OCI-LY7 (cell line): ENCODE results near the gene MAP3K14. TPM values are rescaled to one million over a fixed set of nuclear protein-coding genes. Genes with fewer than 3 reads are reported as not detected.

Experiments
- BruUV-seq: library from RNA; stranded (reverse); fragments of 400-500 nt; replicated peaks from 2 replicates; lab custom pipeline; 2021; lab: Mats Ljungman, UMichigan
- CTCF ChIA-PET: fragments of 300-600 bp; sonication (Branson Sonifier 250); formaldehyde crosslinking; loops from one replicate; lab custom pipeline; 2022; ENCODE audit warnings: antibody characterized with exemption; ENCODE audit not compliant: unreplicated experiment; lab: Charles Lee
- POLR2A ChIA-PET: fragments of 300-600 bp; sonication (Branson Sonifier 250); formaldehyde crosslinking; loops from one replicate; lab custom pipeline; 2022; ENCODE audit warnings: antibody characterized with exemption; lab: Charles Lee
- DNase-seq: peaks from one replicate; pipeline ENCODE4 v3.0.0-alpha.2; 2015; ENCODE audit warnings: low spot score
- H2AFZ ChIP-seq: fragments of 200-600 bp; sonication (generic), shearing (Covaris generic); 2 replicates; pipeline ENCODE4 v1.6.1; 2014; ENCODE audit warnings: mild to moderate bottlenecking, antibody characterized with exemption, low read length, moderate library complexity
- H3K27ac ChIP-seq: fragments of 200-600 bp; sonication (generic); 2 replicates; pipeline ENCODE4 v1.5.1; 2014; ENCODE audit warnings: mixed run types, low read depth, mild to moderate bottlenecking, moderate library complexity, low read length, inconsistent platforms; ENCODE audit not compliant: poor library complexity, severe bottlenecking
- H3K36me3 ChIP-seq: fragments of 200-600 bp; sonication (generic); 2 replicates; pipeline ENCODE4 v1.6.1; 2014; ENCODE audit warnings: mild to moderate bottlenecking, antibody characterized with exemption, low read length, moderate library complexity, mixed read lengths; ENCODE audit not compliant: insufficient read depth
- H3K4me1 ChIP-seq: fragments of 200-600 bp; sonication (generic); 2 replicates; pipeline ENCODE4 v1.5.1; 2014; ENCODE audit warnings: mild to moderate bottlenecking, low read length; ENCODE audit not compliant: insufficient read depth, poor library complexity, severe bottlenecking
- H3K4me2 ChIP-seq: fragments of 200-600 bp; sonication (generic); 2 replicates; pipeline ENCODE4 v1.6.1; 2014; ENCODE audit warnings: mild to moderate bottlenecking, low read length
- H3K4me3 ChIP-seq: fragments of 200-600 bp; sonication (generic); 2 replicates; pipeline ENCODE4 v1.5.1; 2014; ENCODE audit warnings: mild to moderate bottlenecking, low read depth, low read length; ENCODE audit not compliant: poor library complexity, severe bottlenecking
- H3K79me2 ChIP-seq: fragments of 200-600 bp; sonication (generic); 2 replicates; pipeline ENCODE4 v1.6.1; 2016; ENCODE audit warnings: low read depth, mild to moderate bottlenecking, low read length, moderate library complexity, mixed read lengths; ENCODE audit not compliant: insufficient read depth
- H3K9me2 ChIP-seq: fragments of 200-600 bp; sonication (generic); 2 replicates; pipeline ENCODE4 v1.6.1; 2016; ENCODE audit warnings: mild to moderate bottlenecking, low read length, mixed read lengths; ENCODE audit not compliant: insufficient read depth
- H3K9me3 ChIP-seq: fragments of 200-600 bp; sonication (generic); 2 replicates; pipeline ENCODE4 v1.6.1; 2014; ENCODE audit warnings: mild to moderate bottlenecking, mixed run types, low read length, mixed read lengths
- H4K20me1 ChIP-seq: fragments of 200-600 bp; sonication (generic); 2 replicates; pipeline ENCODE4 v1.6.1; 2014; ENCODE audit warnings: mild to moderate bottlenecking, antibody characterized with exemption, low read length, moderate library complexity, mixed read lengths; ENCODE audit not compliant: insufficient read depth
- CTCF ChIP-seq: fragments of 200-600 bp; sonication (generic); conservative IDR thresholded peaks from 2 replicates; pipeline ENCODE4 v1.5.1; 2014; ENCODE audit warnings: mild to moderate bottlenecking, antibody characterized with exemption, low read length, moderate library complexity, mixed read lengths
- EZH2phosphoT487 ChIP-seq: fragments of 200-600 bp; sonication (generic); IDR thresholded peaks from 2 replicates; pipeline ENCODE4 v1.6.1; 2018; ENCODE audit warnings: low read depth, borderline replicate concordance, mild to moderate bottlenecking, mixed run types, antibody characterized with exemption, low read length, moderate library complexity, mixed read lengths
- intact Hi-C: fragments of 100-400 bp; cut with micrococcal nuclease; formaldehyde crosslinking; loops from one replicate; pipeline ENCODE4 v1.10.0; 2022; ENCODE audit not compliant: unreplicated experiment
- total RNA-seq, 2 experiments: library from RNA; depleted of rRNA in 1 of 2; stranded (reverse); fragments of >200 nt in 1 of 2; shearing (Covaris generic) in 1 of 2; gene quantifications; 2 replicates each; pipeline ENCODE4 v1.2.3, GENCODE V29; 2014 to 2022

The MAP3K14 gene
- total RNA-seq, 2 experiments from 2014 or later: 12.3 to 21.2 TPM

GRCh38 chr17:45318561-45319230 is 1.9 kb upstream of the MAP3K14 start:
- no peak for DNase-seq
- ChIA-PET CTCF (no interaction called here), POLR2A (interaction anchor here (0.8 kb wide), 1 partner anchor 93 kb away, joined by 3 read pairs; no protein-coding TSS in a partner anchor)
- no peak overlapping the region for H3K27ac ChIP-seq
- no peaks in the 10 kb centered on the region for H3K9me2 ChIP-seq
- peaks cover 27% of the 10 kb centered on the region for H3K79me2 ChIP-seq
- no peaks in the 10 kb centered on the region for H3K36me3 ChIP-seq
- intact Hi-C loops: loop anchor here (5.0 kb wide), 1 partner anchor 91 kb away; no protein-coding TSS in a partner anchor
- H3K4me2 ChIP-seq: peak overlapping the region; percentile 84
- H3K4me3 ChIP-seq: no peak overlapping the region
- H2AFZ ChIP-seq: no peak overlapping the region; the same call in 1 of the 2 replicates
- peaks cover 22% of the 10 kb centered on the region for H3K4me1 ChIP-seq
- H3K9me3 ChIP-seq: no peaks in the 10 kb centered on the region
- peaks cover 5% of the 10 kb centered on the region; the same call in 1 of the 2 replicates for H4K20me1 ChIP-seq
- TF ChIP-seq EZH2phosphoT487 (no peak), CTCF (no peak)
- BruUV-seq: no TSS peak

- no peaks in the 10 kb centered on the region for H3K9me3 ChIP-seq
- peak overlapping the region; percentile 84 for H3K4me3 ChIP-seq
- H4K20me1 ChIP-seq: peaks cover 5% of the 10 kb centered on the region; the same call in 1 of the 2 replicates
- peak; percentile 100 for DNase-seq
- peaks cover 36% of the 10 kb centered on the region for H3K4me1 ChIP-seq
- no TSS peak for BruUV-seq
- no peak for TF ChIP-seq CTCF
- TF ChIP-seq EZH2phosphoT487: no peak
- ChIA-PET POLR2A (interaction anchor here (0.6 to 1.9 kb wide), 8 partner anchors 9 to 639 kb away, joined by 3 to 7 read pairs (median 4); no protein-coding TSS in a partner anchor), CTCF (interaction anchor here (0.5 to 1.1 kb wide), 5 partner anchors 9 to 827 kb away, joined by 3 to 5 read pairs (median 4); no protein-coding TSS in a partner anchor)
- no peaks in the 10 kb centered on the region for H3K36me3 ChIP-seq
- intact Hi-C loops: loop anchor here (1.0 to 5.0 kb wide), 3 partner anchors 15 to 90 kb away; no protein-coding TSS in a partner anchor
- peak overlapping the region; percentile 87 for H3K27ac ChIP-seq
- H3K9me2 ChIP-seq: no peaks in the 10 kb centered on the region
- peak overlapping the region; percentile 84 for H3K4me2 ChIP-seq
- H3K79me2 ChIP-seq: peaks cover 41% of the 10 kb centered on the region
- H2AFZ ChIP-seq: peak overlapping the region; percentile 58; the same call in 1 of the 2 replicates
Observed at GRCh38 chr17:45317111-45317928, 500 bp upstream of the MAP3K14 start.
